C4-2B (cell line): ENCODE data around the gene ZNF718.

ENCODE experiments used
- ZFX ChIP-seq: fragments of 450-650 bp; IDR thresholded peaks from 2 replicates; pipeline ENCODE4 v1.6.1; 2017
- TF ChIP-seq, protein P1 (sequence below): fragments of 450-650 bp; conservative IDR thresholded peaks from 2 replicates; pipeline ENCODE4 v1.5.1; 2017; ENCODE audit warnings: mild to moderate bottlenecking

DNA sequence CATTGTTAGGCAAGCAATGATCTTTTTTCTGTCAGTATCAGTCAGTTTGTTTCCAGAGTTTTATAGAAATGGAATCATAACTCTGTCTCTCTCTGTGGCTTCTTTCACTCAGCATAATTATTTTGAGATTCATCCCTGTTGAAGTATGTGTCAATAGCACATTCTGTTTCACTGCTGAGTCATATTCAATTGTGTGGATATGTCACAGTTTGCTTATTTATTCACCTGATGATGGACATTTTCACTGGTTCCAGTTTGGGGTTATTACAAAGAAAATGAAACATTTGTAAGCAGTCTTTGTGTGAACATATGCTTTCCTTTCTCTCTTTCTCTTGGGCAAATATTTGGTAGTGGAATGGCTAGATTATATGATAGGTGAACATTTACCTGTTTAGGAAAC is 10.2 kb upstream of the ZNF718 start:
- TF ChIP-seq, protein P1, sequence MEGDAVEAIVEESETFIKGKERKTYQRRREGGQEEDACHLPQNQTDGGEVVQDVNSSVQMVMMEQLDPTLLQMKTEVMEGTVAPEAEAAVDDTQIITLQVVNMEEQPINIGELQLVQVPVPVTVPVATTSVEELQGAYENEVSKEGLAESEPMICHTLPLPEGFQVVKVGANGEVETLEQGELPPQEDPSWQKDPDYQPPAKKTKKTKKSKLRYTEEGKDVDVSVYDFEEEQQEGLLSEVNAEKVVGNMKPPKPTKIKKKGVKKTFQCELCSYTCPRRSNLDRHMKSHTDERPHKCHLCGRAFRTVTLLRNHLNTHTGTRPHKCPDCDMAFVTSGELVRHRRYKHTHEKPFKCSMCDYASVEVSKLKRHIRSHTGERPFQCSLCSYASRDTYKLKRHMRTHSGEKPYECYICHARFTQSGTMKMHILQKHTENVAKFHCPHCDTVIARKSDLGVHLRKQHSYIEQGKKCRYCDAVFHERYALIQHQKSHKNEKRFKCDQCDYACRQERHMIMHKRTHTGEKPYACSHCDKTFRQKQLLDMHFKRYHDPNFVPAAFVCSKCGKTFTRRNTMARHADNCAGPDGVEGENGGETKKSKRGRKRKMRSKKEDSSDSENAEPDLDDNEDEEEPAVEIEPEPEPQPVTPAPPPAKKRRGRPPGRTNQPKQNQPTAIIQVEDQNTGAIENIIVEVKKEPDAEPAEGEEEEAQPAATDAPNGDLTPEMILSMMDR = no peak
- no peak for TF ChIP-seq ZFX
